HCT116 (cell line): Measurements from ENCODE around the gene ARPC1A. TPM values are rescaled to one million over a fixed set of nuclear protein-coding genes. Genes with fewer than 3 reads are reported as not detected.

Experiments
- ATAC-seq: fragments of 200-7000 bp; cut with Tn5 transposase; 2 replicates; pipeline ENCODE4 v1.9.1; 2020; ENCODE audit warnings: mild to moderate bottlenecking, moderate library complexity
- BruUV-seq: library from RNA; stranded (reverse); fragments of 400-500 nt; replicated peaks from 2 replicates; lab custom pipeline; 2021; lab: Mats Ljungman, UMichigan
- CTCF ChIA-PET: fragments of 300-600 bp; sonication (Branson Sonifier 250); formaldehyde crosslinking; loops from one replicate; lab custom pipeline; 2021; ENCODE audit warnings: antibody characterized with exemption; lab: Charles Lee
- POLR2A ChIA-PET: fragments of 300-600, 350-600 bp; sonication (Branson Sonifier 250); formaldehyde crosslinking; loops from one replicate; lab custom pipeline; 2021; ENCODE audit warnings: antibody characterized with exemption; lab: Charles Lee
- RAD21 ChIA-PET, 2 experiments: fragments of 300-600 bp; sonication (Branson Sonifier 250); formaldehyde crosslinking; loops; one replicate each; lab custom pipeline; 2023; ENCODE audit warnings: low total read pairs in 2 of 2; ENCODE audit not compliant: uncharacterized antibody in 2 of 2, unreplicated experiment in 2 of 2, low non-redundant PET in 1 of 2; lab: Charles Lee
- DNase-seq: peaks from one replicate; pipeline ENCODE4 v3.0.0-alpha.2; 2010; ENCODE audit warnings: low read depth, low spot score
- H2AFZ ChIP-seq: fragments of 200-600 bp; shearing (Covaris generic), sonication (generic); 2 replicates; pipeline ENCODE4 v1.6.1; 2017; ENCODE audit warnings: low read depth, mixed run types, mixed read lengths, antibody characterized with exemption, low read length; ENCODE audit not compliant: poor library complexity, severe bottlenecking
- H3K27ac ChIP-seq: 2 replicates; pipeline ENCODE4 v1.5.1; 2012; ENCODE audit warnings: low read depth, low read length
- H3K27me3 ChIP-seq: fragments of 200-600 bp; sonication (generic); 2 replicates; pipeline ENCODE4 v1.6.1; 2016; ENCODE audit warnings: mixed run types, low read length, mixed read lengths; ENCODE audit not compliant: insufficient read depth
- H3K36me3 ChIP-seq, 2 experiments: fragments of 200-500 bp in 1 of 2; fragments of 200-600 bp in 1 of 2; sonication (Bioruptor generic) in 1 of 2; sonication (generic) in 1 of 2; 2 replicates each; pipeline versions ENCODE4 v1.5.1 to v1.6.1; 2014 to 2016; ENCODE audit warnings: low read length in 2 of 2, inconsistent platforms in 1 of 2, mixed read lengths in 1 of 2, mixed run types in 1 of 2; ENCODE audit not compliant: insufficient read depth in 2 of 2, control insufficient read depth in 1 of 2
- H3K4me1 ChIP-seq, 2 experiments: fragments of 200-600 bp in 1 of 2; sonication (generic) in 1 of 2; 2 replicates each; pipeline versions ENCODE4 v1.5.1 to v1.6.1; 2012 to 2017; ENCODE audit warnings: low read length in 2 of 2, inconsistent platforms in 1 of 2, mild to moderate bottlenecking in 1 of 2, mixed read lengths in 1 of 2, mixed run types in 1 of 2, moderate library complexity in 1 of 2; ENCODE audit not compliant: insufficient read depth in 2 of 2, control insufficient read depth in 1 of 2
- H3K4me2 ChIP-seq: fragments of 200-600 bp; sonication (generic); 2 replicates; pipeline ENCODE4 v1.6.1; 2017; ENCODE audit warnings: mixed run types, low read length, mixed read lengths
- H3K4me3 ChIP-seq, 2 experiments: fragments of 200-600 bp in 1 of 2; sonication (generic) in 1 of 2; replicated peaks in 1 of 2; 2 replicates each; pipeline ENCODE4 v1.5.1; 2011 to 2016; ENCODE audit warnings: low read length in 2 of 2, control low read depth in 1 of 2, low read depth in 1 of 2, mild to moderate bottlenecking in 1 of 2, mixed read lengths in 1 of 2, mixed run types in 1 of 2
- H3K79me2 ChIP-seq: fragments of 200-600 bp; sonication (generic); 2 replicates; pipeline ENCODE4 v1.6.1; 2017; ENCODE audit warnings: mild to moderate bottlenecking, mixed run types, low read length, moderate library complexity, mixed read lengths; ENCODE audit not compliant: insufficient read depth
- H3K9ac ChIP-seq: fragments of 200-600 bp; sonication (generic); 2 replicates; pipeline ENCODE4 v1.6.1; 2016; ENCODE audit warnings: low read length, mixed read lengths
- H3K9me2 ChIP-seq: fragments of 200-600 bp; sonication (generic), shearing (Covaris generic); 2 replicates; pipeline ENCODE4 v1.6.1; 2017; ENCODE audit warnings: mixed run types, mild to moderate bottlenecking, moderate library complexity; ENCODE audit not compliant: insufficient read depth
- H3K9me3 ChIP-seq, 2 experiments: fragments of 200-500 bp in 1 of 2; fragments of 200-600 bp in 1 of 2; sonication (Bioruptor generic) in 1 of 2; sonication (generic) in 1 of 2; 2 replicates each; pipeline ENCODE4 v1.6.1; 2014 to 2017; ENCODE audit warnings: low read length in 2 of 2, mixed read lengths in 2 of 2, inconsistent platforms in 1 of 2, low read depth in 1 of 2, mild to moderate bottlenecking in 1 of 2, mixed run types in 1 of 2, moderate library complexity in 1 of 2; ENCODE audit not compliant: control insufficient read depth in 1 of 2, insufficient read depth in 1 of 2
- H4K20me1 ChIP-seq: fragments of 200-600 bp; sonication (generic), shearing (Covaris generic); 2 replicates; pipeline ENCODE4 v1.6.1; 2017; ENCODE audit warnings: mixed run types, mild to moderate bottlenecking, moderate library complexity; ENCODE audit not compliant: insufficient read depth
- EGR1 ChIP-seq: IDR thresholded peaks from 2 replicates; pipeline ENCODE4 v1.6.1; 2012; ENCODE audit warnings: low read depth
- EZH2 ChIP-seq: fragments of 200-600 bp; sonication (generic); IDR thresholded peaks from 2 replicates; pipeline ENCODE4 v1.6.1; 2017; ENCODE audit warnings: antibody characterized with exemption, mixed run types
- EZH2phosphoT487 ChIP-seq: fragments of 200-600 bp; IDR thresholded peaks from 2 replicates; pipeline ENCODE4 v1.6.1; 2018; ENCODE audit warnings: antibody characterized with exemption, borderline replicate concordance
- MAX ChIP-seq: IDR thresholded peaks from 2 replicates; pipeline ENCODE4 v1.6.1; 2012
- TCF7L2 ChIP-seq: IDR thresholded peaks from 2 replicates; pipeline ENCODE4 v1.7.0; 2011; ENCODE audit warnings: borderline replicate concordance, inconsistent platforms; ENCODE audit not compliant: insufficient read depth, insufficient read length; ENCODE audit errors: extremely low read depth
- ZFX ChIP-seq: fragments of 450-650 bp; IDR thresholded peaks from 2 replicates; pipeline ENCODE4 v1.6.1; 2017
- intact Hi-C: fragments of 100-400 bp; cut with micrococcal nuclease; formaldehyde crosslinking; loops from 2 replicates; pipeline ENCODE4 v1.10.0; 2022
- total RNA-seq: library from RNA; stranded (reverse); gene quantifications from one replicate; pipeline ENCODE4 v1.2.1, GENCODE V29; 2021; ENCODE audit not compliant: unreplicated experiment
- TF ChIP-seq, protein P1 (sequence below): IDR thresholded peaks from 2 replicates; pipeline ENCODE4 v1.6.1; 2012
- TF ChIP-seq, protein P2 (sequence below), 3 experiments: fragments of 200-600 bp in 1 of 3; sonication (generic) in 1 of 3; IDR thresholded peaks in 2 of 3; conservative IDR thresholded peaks in 1 of 3; 2 replicates each; pipeline ENCODE4 v1.5.1; 2012 to 2017; ENCODE audit warnings: low read depth in 2 of 3, low read length in 2 of 3, antibody characterized with exemption in 1 of 3, borderline replicate concordance in 1 of 3, control low read depth in 1 of 3, mild to moderate bottlenecking in 1 of 3, mixed read lengths in 1 of 3, mixed run types in 1 of 3, moderate library complexity in 1 of 3; ENCODE audit not compliant: insufficient read depth in 1 of 3

The ARPC1A gene
- total RNA-seq, 1 experiment from 2014 or later, result 250 TPM

GRCh38 chr7:99385564-99385963 is 59.9 kb downstream of the ARPC1A start:
- TF ChIP-seq EZH2phosphoT487 (no peak), EGR1 (no peak), ZFX (no peak), TCF7L2 (no peak), MAX (no peak), EZH2 (no peak)
- TF ChIP-seq, protein P1, sequence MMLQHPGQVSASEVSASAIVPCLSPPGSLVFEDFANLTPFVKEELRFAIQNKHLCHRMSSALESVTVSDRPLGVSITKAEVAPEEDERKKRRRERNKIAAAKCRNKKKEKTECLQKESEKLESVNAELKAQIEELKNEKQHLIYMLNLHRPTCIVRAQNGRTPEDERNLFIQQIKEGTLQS, result no peak
- TF ChIP-seq, protein P2, sequence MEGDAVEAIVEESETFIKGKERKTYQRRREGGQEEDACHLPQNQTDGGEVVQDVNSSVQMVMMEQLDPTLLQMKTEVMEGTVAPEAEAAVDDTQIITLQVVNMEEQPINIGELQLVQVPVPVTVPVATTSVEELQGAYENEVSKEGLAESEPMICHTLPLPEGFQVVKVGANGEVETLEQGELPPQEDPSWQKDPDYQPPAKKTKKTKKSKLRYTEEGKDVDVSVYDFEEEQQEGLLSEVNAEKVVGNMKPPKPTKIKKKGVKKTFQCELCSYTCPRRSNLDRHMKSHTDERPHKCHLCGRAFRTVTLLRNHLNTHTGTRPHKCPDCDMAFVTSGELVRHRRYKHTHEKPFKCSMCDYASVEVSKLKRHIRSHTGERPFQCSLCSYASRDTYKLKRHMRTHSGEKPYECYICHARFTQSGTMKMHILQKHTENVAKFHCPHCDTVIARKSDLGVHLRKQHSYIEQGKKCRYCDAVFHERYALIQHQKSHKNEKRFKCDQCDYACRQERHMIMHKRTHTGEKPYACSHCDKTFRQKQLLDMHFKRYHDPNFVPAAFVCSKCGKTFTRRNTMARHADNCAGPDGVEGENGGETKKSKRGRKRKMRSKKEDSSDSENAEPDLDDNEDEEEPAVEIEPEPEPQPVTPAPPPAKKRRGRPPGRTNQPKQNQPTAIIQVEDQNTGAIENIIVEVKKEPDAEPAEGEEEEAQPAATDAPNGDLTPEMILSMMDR (IDR thresholded peaks at IDR 0.05 in 2 of 3, conservative IDR thresholded peaks at IDR 0.05 in 1 of 3; ENCODE audit: borderline replicate concordance in 1 of 3, insufficient read depth in 1 of 3, low read depth in 2 of 3, low read length in 2 of 3), result no peak
- H3K9me2 ChIP-seq, result no peaks in the 10 kb centered on the region
- H3K27me3 ChIP-seq, result no peaks in the 10 kb centered on the region
- H3K4me2 ChIP-seq, result no peak overlapping the region
- DNase-seq, result no peak
- no peak overlapping the region for H3K4me3 ChIP-seq
- intact Hi-C loops, result no loop called here
- peaks cover 4 to 11% of the 10 kb centered on the region in 2 experiments; a peak in 3 of 4 replicates for H3K36me3 ChIP-seq
- CTCF ChIA-PET, result no interaction called here
- no peaks in the 10 kb centered on the region; the same call in 1 of the 2 replicates for H4K20me1 ChIP-seq
- H3K27ac ChIP-seq, result no peak overlapping the region
- RAD21 ChIA-PET, result no interaction called here
- H3K4me1 ChIP-seq, result peaks cover 1 to 3% of the 10 kb centered on the region in 2 experiments; a peak in 1 of 4 replicates
- H3K9ac ChIP-seq, result no peak overlapping the region
- peaks cover 33% of the 10 kb centered on the region for H3K79me2 ChIP-seq
- no peak overlapping the region for H2AFZ ChIP-seq
- BruUV-seq, result no TSS peak
- POLR2A ChIA-PET, result no interaction called here
- H3K9me3 ChIP-seq, result no peaks in the 10 kb centered on the region
- ATAC-seq, result no peak
